Lung (tissue), 12 donors: ENCODE data around the gene CLEC4F. TPM values are rescaled to one million over a fixed set of nuclear protein-coding genes. Genes with fewer than 3 reads are reported as not detected.

ENCODE experiments used
- ATAC-seq: fragments of 200-7000 bp; cut with Tn5 transposase; one replicate; pipeline ENCODE4 v1.9.1; 2020; ENCODE audit warnings: moderate number of reproducible peaks; ENCODE audit not compliant: insufficient read depth, low FRiP score
- DNase-seq, 3 donors: peaks; one replicate each; pipeline ENCODE4 v3.0.0-alpha.2; 2013 to 2017
- H3K27ac ChIP-seq, 2 donors: one replicate each; pipeline ENCODE4 v1.5.1; 2013; ENCODE audit warnings: mild to moderate bottlenecking in 2 of 2, moderate library complexity in 2 of 2, control low read depth in 1 of 2, inconsistent platforms in 1 of 2, low read depth in 1 of 2, low read length in 1 of 2
- H3K27me3 ChIP-seq, 3 donors: one replicate each; pipeline ENCODE4 v1.5.1; 2013; ENCODE audit warnings: low read length in 2 of 3; ENCODE audit not compliant: control insufficient read depth in 3 of 3, insufficient read depth in 3 of 3
- H3K36me3 ChIP-seq, 4 donors: one replicate each; pipeline ENCODE4 v1.5.1; 2013; ENCODE audit warnings: low read length in 4 of 4, mild to moderate bottlenecking in 1 of 4, moderate library complexity in 1 of 4; ENCODE audit not compliant: control insufficient read depth in 4 of 4, insufficient read depth in 4 of 4
- H3K4me1 ChIP-seq, 5 donors: one replicate each; pipeline ENCODE4 v1.5.1; 2013; ENCODE audit warnings: low read length in 5 of 5, mild to moderate bottlenecking in 2 of 5, moderate library complexity in 1 of 5; ENCODE audit not compliant: control insufficient read depth in 5 of 5, insufficient read depth in 5 of 5
- H3K4me3 ChIP-seq: one replicate; pipeline ENCODE4 v1.5.1; 2013; ENCODE audit warnings: mild to moderate bottlenecking, control low read depth, moderate library complexity
- H3K9ac ChIP-seq, 2 donors: one replicate each; pipeline ENCODE4 v1.5.1; 2013; ENCODE audit warnings: low read length in 2 of 2, control low read depth in 1 of 2; ENCODE audit not compliant: insufficient read depth in 1 of 2
- H3K9me3 ChIP-seq, 4 donors: one replicate each; pipeline ENCODE4 v1.5.1; 2013; ENCODE audit warnings: low read length in 3 of 4, mild to moderate bottlenecking in 1 of 4, moderate library complexity in 1 of 4; ENCODE audit not compliant: control insufficient read depth in 4 of 4, insufficient read depth in 3 of 4
- CTCF ChIP-seq: IDR thresholded peaks from 2 replicates; pipeline ENCODE4 v1.5.1; 2012; ENCODE audit warnings: mild to moderate bottlenecking; ENCODE audit errors: control extremely low read depth, extremely low read depth
- WGBS, 2 donors: extraction: QIAGEN DNeasy Blood & Tissue Kit; methylation state at CpG; one replicate each; pipeline ENCODE4 v1.1.7; 2013; 5-methylcytosine and 5-hydroxymethylcytosine counted together
- polyA plus RNA-seq, 2 donors: library from polyadenylated mRNA; stranded (reverse); fragments of 200-250 nt; gene quantifications; one replicate each; pipeline ENCODE4 v1.2.1, GENCODE V29; 2013
- total RNA-seq, 2 donors: library from RNA; depleted of rRNA in 1 of 2; stranded (reverse); fragments of >200 nt in 1 of 2; gene quantifications; one replicate each; pipeline ENCODE4 v1.2.1, GENCODE V29; 2014 to 2021
- donor health status: control.
- donor health status: control.
- donor health status: Bipolar disorder and iron deficiency.
- donor health status: healthy.
- donor health status: DM: yes; HTN: yes; CAD: no.

The CLEC4F gene
- total and polyA plus RNA-seq, 4 donors = 0.31 to 0.58 (median 0.37) TPM

GRCh38 chr2:70826696-70827350 is 6.4 kb upstream of the CLEC4F start:
- Histone ChIP-seq H3K9me3 (no peaks in the 10 kb centered on the region), H3K27ac (no peak overlapping the region), H3K4me1 (peaks cover 0 to 5% (median 0%) of the 10 kb centered on the region in 5 donors), H3K27me3 (peaks cover 0 to 7% (median 0%) of the 10 kb centered on the region in 3 donors), H3K9ac (no peak overlapping the region), H3K36me3 (no peaks in the 10 kb centered on the region), H3K4me3 (no peak overlapping the region)
- TF ChIP-seq CTCF = no peak
- WGBS, 2 donors = 30 to 69% methylated on average over 4 of the region's 4 CpGs
- DNase-seq = peak in 2 of 3 donors; percentile 26 to 32
- ATAC-seq = no peak

GRCh38 chr2:70823249-70823648 is 2.9 kb upstream of the CLEC4F start:
- no peak for DNase-seq
- TF ChIP-seq CTCF = no peak
- Histone ChIP-seq H3K27me3 (peaks cover 0 to 6% (median 0%) of the 10 kb centered on the region in 3 donors), H3K27ac (no peak overlapping the region), H3K9me3 (no peaks in the 10 kb centered on the region), H3K9ac (no peak overlapping the region), H3K36me3 (no peaks in the 10 kb centered on the region), H3K4me3 (no peak overlapping the region), H3K4me1 (peaks cover 0 to 3% (median 0%) of the 10 kb centered on the region in 5 donors)
- WGBS, 2 donors = 74 to 78% methylated on average over 5 of the region's 5 CpGs
- no peak for ATAC-seq

GRCh38 chr2:70822843-70823242 is 2.4 kb upstream of the CLEC4F start:
- Histone ChIP-seq H3K27me3 (peaks cover 0 to 6% (median 0%) of the 10 kb centered on the region in 3 donors), H3K27ac (no peak overlapping the region), H3K4me1 (peaks cover 0 to 1% (median 0%) of the 10 kb centered on the region in 5 donors), H3K4me3 (no peak overlapping the region), H3K36me3 (no peaks in the 10 kb centered on the region), H3K9me3 (no peaks in the 10 kb centered on the region), H3K9ac (no peak overlapping the region)
- no peak for TF ChIP-seq CTCF
- 70 to 91% methylated on average over 8 of the region's 8 CpGs for WGBS, 2 donors
- no peak for DNase-seq
- no peak for ATAC-seq
